ENCODE data around the gene SLC45A2.
A peak's percentile ranks its signal among the peaks of the same experiment; 100 is the strongest.
"Not testable (repeated sequence)": the region's sequence is repeated elsewhere in the genome, so short reads cannot be mapped to it uniquely, and the experiment has no call there.

SLC45A2 gene

GRCh38 chr5:33914844-33915243, 69.6 kb downstream of the SLC45A2 start:
- DNase-seq = not testable (repeated sequence)

- not testable (repeated sequence) for DNase-seq
These were observed 78.2 kb downstream of the SLC45A2 start for GRCh38 chr5:33906248-33906647.

GRCh38 chr5:33905381-33905780, 79.1 kb downstream of the SLC45A2 start:
- DNase-seq = no peak

- no peak for DNase-seq
These were observed 81.4 kb downstream of the SLC45A2 start for GRCh38 chr5:33903118-33903517.

GRCh38 chr5:33901156-33901555, 83.3 kb downstream of the SLC45A2 start:
- peak; percentile 14 for DNase-seq
